Colonic mucosa (tissue), 4 donors: ENCODE measurements around the gene PPP1R1B. TPM values are rescaled to one million over a fixed set of nuclear protein-coding genes. Genes with fewer than 3 reads are reported as not detected.

Experiments
- DNase-seq: peaks from one replicate; pipeline ENCODE4 v3.0.0-alpha.2; 2020
- H3K27ac ChIP-seq: fragments of 200-600 bp; one replicate; pipeline ENCODE4 v1.8.0; 2021
- H3K27me3 ChIP-seq: fragments of 200-600 bp; one replicate; pipeline ENCODE4 v1.8.0; 2021
- H3K36me3 ChIP-seq: fragments of 200-600 bp; one replicate; pipeline ENCODE4 v1.8.0; 2021
- H3K4me1 ChIP-seq: fragments of 200-600 bp; one replicate; pipeline ENCODE4 v1.8.0; 2021; ENCODE audit warnings: mild to moderate bottlenecking
- H3K4me3 ChIP-seq: fragments of 200-600 bp; one replicate; pipeline ENCODE4 v1.8.0; 2021
- H3K9ac ChIP-seq, 2 donors: one replicate each; pipeline ENCODE4 v1.7.0; 2013; ENCODE audit warnings: control low read depth in 2 of 2, low read depth in 2 of 2, low read length in 2 of 2
- H3K9me3 ChIP-seq: fragments of 200-600 bp; one replicate; pipeline ENCODE4 v1.8.0; 2021
- intact Hi-C: fragments of 100-400 bp; cut with DNase I; formaldehyde crosslinking; loops from one replicate; pipeline ENCODE4 v1.14.1; 2022
- total RNA-seq, 2 donors: library from RNA; stranded (reverse); fragmentation: NEBNext Ultra II Directional in 1 of 2; extraction: Animal tissue kit (Norgen Biotek cat#: 25700) in 1 of 2; gene quantifications; one replicate each; pipeline ENCODE4 v1.2.1, GENCODE V29; 2021
- TF ChIP-seq, protein P1 (sequence below): fragments of 200-600 bp; IDR thresholded peaks from one replicate; pipeline ENCODE4 v1.8.0; 2022; ENCODE audit warnings: antibody characterized with exemption, mild to moderate bottlenecking
- donor health status: healthy.
- donor health status: DM: no; HTN: no; CAD: no.
- donor health status: DM: no; HTN: no; CAD: no.

Gene PPP1R1B
- total RNA-seq, 2 donors from 2014 or later: 331 to 350 TPM

DNA sequence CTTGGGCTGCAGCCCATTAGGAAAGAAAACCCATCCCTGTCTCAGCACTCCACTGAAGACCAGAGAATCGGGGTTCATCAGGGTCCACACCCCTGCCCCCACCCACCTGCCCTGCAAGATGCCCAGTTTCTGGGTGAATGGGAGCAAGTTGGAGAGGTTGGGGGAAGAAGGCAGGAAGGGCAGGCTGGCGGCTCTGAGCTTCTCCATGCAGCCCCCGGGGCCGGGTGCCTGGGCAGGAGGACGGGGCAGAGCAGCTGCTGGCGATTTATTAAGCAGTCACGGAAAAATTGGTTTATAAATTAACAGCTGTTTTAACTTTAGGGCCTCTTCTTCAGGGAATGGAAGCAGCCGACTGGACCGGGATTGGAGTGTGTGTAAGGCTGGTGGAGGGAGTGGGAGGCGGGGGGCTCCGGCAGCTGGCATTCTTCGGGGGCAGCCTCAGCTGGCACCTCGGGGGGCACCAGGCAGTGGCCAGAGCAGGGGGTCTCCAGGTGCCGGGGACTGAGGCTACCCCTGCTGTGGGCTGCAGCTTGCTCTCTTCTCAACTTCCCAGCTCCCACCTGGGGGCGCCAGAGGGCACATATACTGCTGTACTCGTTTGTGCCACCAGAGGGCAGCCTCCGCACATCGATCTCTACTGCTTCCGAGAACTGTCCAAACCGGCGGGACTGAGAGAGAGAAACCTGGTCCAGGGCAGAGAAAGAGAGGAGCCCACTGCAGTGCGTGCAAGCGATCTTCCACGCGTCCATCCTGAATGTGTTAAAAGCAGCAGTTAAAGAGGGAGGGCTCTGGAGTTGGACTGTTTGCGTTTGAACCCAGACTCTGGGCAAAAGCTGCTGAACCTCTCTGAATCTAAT lies 5.0 kb upstream of the PPP1R1B start:
- H3K27me3 ChIP-seq: peaks cover 2% of the 10 kb centered on the region
- no peaks in the 10 kb centered on the region for H3K36me3 ChIP-seq
- H3K4me3 ChIP-seq: no peak overlapping the region
- TF ChIP-seq, protein P1, sequence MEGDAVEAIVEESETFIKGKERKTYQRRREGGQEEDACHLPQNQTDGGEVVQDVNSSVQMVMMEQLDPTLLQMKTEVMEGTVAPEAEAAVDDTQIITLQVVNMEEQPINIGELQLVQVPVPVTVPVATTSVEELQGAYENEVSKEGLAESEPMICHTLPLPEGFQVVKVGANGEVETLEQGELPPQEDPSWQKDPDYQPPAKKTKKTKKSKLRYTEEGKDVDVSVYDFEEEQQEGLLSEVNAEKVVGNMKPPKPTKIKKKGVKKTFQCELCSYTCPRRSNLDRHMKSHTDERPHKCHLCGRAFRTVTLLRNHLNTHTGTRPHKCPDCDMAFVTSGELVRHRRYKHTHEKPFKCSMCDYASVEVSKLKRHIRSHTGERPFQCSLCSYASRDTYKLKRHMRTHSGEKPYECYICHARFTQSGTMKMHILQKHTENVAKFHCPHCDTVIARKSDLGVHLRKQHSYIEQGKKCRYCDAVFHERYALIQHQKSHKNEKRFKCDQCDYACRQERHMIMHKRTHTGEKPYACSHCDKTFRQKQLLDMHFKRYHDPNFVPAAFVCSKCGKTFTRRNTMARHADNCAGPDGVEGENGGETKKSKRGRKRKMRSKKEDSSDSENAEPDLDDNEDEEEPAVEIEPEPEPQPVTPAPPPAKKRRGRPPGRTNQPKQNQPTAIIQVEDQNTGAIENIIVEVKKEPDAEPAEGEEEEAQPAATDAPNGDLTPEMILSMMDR: peak; percentile 99
- H3K9ac ChIP-seq: peak overlapping the region in 1 of 2 donors; percentile 26
- intact Hi-C loops: loop anchor here (2.0 to 5.0 kb wide), 3 partner anchors 47 to 131 kb away; partner anchors contain the start of gene PNMT
- peaks cover 8% of the 10 kb centered on the region for H3K4me1 ChIP-seq
- DNase-seq: peak; percentile 90
- no peak overlapping the region for H3K27ac ChIP-seq
- no peaks in the 10 kb centered on the region for H3K9me3 ChIP-seq

DNA sequence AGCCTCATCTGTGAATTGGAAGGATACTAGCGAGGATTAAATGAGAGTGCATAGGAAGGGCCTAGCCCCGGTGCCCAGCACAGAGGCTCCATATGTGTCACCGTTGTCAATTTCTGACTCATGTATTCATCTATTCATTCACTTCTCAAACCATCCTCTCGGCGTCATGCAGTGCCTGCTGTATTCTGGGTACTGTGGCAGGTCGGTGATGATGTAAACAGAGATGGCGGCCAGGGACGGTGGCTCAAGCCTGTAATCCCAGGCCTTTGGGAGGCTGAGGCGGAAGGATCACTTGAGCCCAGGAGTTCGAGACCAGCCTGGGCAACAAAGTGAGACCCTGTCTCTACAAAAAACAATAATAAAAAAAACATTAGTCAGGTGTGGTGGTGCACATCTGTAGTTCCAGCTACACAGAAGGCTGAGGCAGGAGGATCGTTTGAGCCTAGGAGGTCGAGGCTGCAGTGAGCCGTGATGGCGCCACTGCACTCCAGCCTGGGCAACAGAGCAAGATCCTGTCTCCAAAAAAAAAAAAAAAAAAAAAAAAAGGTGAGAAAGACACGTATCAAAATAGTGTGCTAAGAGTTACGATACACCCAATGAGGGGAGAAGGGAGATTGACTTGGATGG lies 4.3 kb upstream of the PPP1R1B start:
- H3K4me1 ChIP-seq: peaks cover 8% of the 10 kb centered on the region
- no peak overlapping the region for H3K4me3 ChIP-seq
- intact Hi-C loops: loop anchor here (2.0 to 5.0 kb wide), 3 partner anchors 46 to 130 kb away; partner anchors contain the start of gene PNMT
- no peaks in the 10 kb centered on the region for H3K9me3 ChIP-seq
- H3K9ac ChIP-seq: peak overlapping the region in 1 of 2 donors; percentile 26
- DNase-seq: no peak
- H3K27me3 ChIP-seq: peaks cover 9% of the 10 kb centered on the region
- no peaks in the 10 kb centered on the region for H3K36me3 ChIP-seq
- TF ChIP-seq, protein P1: no peak
- no peak overlapping the region for H3K27ac ChIP-seq

DNA sequence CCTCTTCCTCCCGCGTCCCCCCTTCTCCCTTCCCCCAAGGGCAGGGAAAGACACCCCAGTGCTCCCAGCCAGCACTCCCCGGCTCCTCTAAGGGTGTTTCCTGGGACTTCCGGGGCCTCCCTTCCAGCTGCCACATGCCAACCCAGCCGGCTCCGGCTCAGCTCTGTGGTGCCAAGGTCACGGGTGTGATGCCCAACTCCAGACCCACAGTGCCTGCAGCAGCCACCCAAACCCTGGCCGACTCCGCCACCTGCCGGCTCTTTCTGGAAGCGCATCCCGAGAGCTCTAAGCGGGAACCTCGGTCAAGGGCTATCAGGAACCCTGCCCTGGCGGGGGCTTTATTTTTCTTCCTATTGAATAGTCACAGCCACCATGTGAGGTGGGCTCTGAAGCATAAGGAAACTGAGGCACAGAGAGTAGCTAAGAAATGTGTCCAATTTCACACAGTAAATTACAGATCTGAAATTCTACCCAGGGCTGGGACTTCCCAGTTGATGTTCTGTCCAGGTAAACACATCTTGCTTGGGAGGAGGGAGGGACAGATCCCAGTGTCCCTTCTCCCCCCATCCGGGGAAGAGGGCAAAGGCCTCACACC lies 3.3 kb upstream of the PPP1R1B start:
- intact Hi-C loops: loop anchor here (2.0 to 5.0 kb wide), 3 partner anchors 45 to 129 kb away; partner anchors contain the start of gene PNMT
- DNase-seq: peak; percentile 96
- TF ChIP-seq, protein P1: peak; percentile 96
- no peak overlapping the region for H3K27ac ChIP-seq
- H3K9ac ChIP-seq: peak overlapping the region in 1 of 2 donors; percentile 74
- peaks cover 8% of the 10 kb centered on the region for H3K4me1 ChIP-seq
- H3K9me3 ChIP-seq: no peaks in the 10 kb centered on the region
- H3K27me3 ChIP-seq: peaks cover 11% of the 10 kb centered on the region
- no peak overlapping the region for H3K4me3 ChIP-seq
- H3K36me3 ChIP-seq: no peaks in the 10 kb centered on the region

DNA sequence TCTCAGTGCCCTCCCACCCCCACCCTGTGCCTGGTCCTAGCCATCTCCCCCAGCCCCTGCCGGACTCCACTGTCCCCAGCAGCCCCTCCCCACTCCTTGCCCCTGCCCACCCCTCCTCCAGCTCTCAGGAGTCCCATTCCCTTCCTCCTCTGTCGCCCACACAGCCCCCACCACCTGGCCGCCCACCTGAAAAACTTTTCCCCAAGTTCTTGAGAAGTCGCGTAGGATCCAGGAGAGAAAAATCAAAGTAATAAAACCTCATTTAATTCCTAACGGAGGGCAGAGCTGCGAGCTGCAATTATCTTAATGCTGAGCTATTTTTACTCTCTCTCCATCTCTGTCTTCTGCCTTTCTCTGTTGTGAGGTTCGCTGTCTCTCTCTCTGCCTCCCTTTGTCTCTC lies 2.4 kb upstream of the PPP1R1B start:
- H3K9me3 ChIP-seq: no peaks in the 10 kb centered on the region
- H3K9ac ChIP-seq: peak overlapping the region in 1 of 2 donors; percentile 93
- DNase-seq: no peak
- peaks cover 3% of the 10 kb centered on the region for H3K4me1 ChIP-seq
- H3K27me3 ChIP-seq: peaks cover 11% of the 10 kb centered on the region
- intact Hi-C loops: loop anchor here (5.0 kb wide), 2 partner anchors 77 to 128 kb away; no protein-coding TSS in a partner anchor
- TF ChIP-seq, protein P1: no peak
- H3K36me3 ChIP-seq: no peaks in the 10 kb centered on the region
- H3K27ac ChIP-seq: no peak overlapping the region
- H3K4me3 ChIP-seq: no peak overlapping the region

DNA sequence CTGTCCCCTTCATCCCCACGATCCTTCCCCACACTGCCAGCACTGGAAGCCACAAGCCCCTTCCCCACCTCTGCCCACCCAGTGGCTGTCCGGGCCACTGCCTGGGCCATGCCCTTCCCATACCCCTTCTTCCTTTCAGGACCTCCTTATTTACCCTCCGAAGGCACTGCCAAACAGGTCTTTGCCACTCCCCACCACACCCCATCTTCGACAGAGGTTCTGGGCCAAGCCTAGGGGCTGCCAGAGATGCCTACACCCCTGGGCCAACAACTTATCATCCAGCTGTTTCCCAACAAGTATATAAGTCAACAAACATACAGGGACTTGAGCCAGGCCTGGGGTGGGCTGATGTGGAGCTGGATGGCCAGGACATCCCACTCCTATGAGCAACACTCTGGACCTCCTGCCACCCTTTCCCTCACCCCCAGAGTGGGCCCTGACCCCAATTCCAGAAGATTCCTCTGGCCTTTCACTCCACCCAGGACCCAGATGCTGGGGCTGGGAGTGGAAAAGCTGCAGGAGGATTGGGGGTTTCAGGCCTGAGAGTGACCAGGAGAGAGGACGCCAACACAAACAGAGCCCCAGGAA lies 1.5 kb upstream of the PPP1R1B start:
- Histone ChIP-seq H3K4me1 (peaks cover 3% of the 10 kb centered on the region), H3K36me3 (no peaks in the 10 kb centered on the region), H3K9ac (peak overlapping the region; percentile 52 to 93), H3K4me3 (no peak overlapping the region), H3K27ac (peak overlapping the region; percentile 33), H3K27me3 (peaks cover 11% of the 10 kb centered on the region), H3K9me3 (no peaks in the 10 kb centered on the region)
- TF ChIP-seq, protein P1: no peak
- peak; percentile 80 for DNase-seq
- intact Hi-C loops: loop anchor here (5.0 kb wide), 1 partner anchor 112 kb away; the partner anchor contains the start of gene GRB7
